HG03039 (cell line): ENCODE results near the gene KIF2A.
A peak's percentile ranks its signal among the peaks of the same experiment; 100 is the strongest.
"Not testable (repeated sequence)": the region's sequence is repeated elsewhere in the genome, so short reads cannot be mapped to it uniquely, and the experiment has no call there.

Experiments used
- ATAC-seq: cut with Tn5 transposase; IDR thresholded peaks from one replicate; pipeline ENCODE4 v1.9.1; 2021; ENCODE audit warnings: mild to moderate bottlenecking, moderate library complexity; ENCODE audit not compliant: unreplicated experiment

Gene KIF2A

GRCh38 chr5:62289813-62290212, 16.2 kb upstream of the KIF2A start:
- no peak for ATAC-seq

- ATAC-seq: not testable (repeated sequence)
Observed at GRCh38 chr5:62291829-62292228, 14.2 kb upstream of the KIF2A start.

DNA sequence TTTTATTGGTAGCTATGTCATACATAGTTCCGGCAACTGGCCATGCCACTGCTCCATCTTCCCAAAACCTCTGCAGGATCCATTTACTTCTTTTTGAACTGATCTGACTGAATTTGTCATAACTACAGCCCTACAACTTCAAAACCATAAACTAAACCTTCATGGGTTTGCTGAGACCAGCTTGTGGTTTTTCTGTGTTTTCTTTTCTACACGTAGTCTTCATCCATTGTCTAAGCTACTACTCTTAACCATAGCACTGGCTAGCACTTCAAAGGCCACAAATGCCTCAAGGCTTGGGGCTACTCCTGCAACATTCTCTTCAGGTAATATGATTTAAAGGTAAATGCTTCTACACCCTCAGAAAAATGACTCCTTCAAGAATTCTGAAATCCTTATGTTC, 9.0 kb upstream of the KIF2A start:
- no peak for ATAC-seq

DNA sequence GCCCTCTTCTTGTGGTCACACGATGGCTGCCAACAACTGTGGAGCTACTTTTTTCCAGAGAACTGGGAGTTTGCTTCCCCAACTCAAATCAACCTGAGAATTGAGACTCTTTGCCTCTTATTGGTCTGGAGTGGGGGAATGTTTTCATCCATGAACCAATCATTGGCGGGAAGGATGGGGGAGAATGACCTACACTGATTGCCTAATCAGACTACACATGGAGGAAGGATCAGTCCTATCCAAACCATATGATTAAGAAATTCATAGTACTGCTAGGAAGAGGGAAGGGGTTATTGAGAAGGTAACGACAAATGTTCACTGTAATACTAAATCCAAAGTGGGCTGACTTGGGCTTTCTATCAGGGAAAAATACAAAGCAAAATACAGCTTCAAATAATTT, 7.9 kb upstream of the KIF2A start:
- ATAC-seq: no peak

DNA sequence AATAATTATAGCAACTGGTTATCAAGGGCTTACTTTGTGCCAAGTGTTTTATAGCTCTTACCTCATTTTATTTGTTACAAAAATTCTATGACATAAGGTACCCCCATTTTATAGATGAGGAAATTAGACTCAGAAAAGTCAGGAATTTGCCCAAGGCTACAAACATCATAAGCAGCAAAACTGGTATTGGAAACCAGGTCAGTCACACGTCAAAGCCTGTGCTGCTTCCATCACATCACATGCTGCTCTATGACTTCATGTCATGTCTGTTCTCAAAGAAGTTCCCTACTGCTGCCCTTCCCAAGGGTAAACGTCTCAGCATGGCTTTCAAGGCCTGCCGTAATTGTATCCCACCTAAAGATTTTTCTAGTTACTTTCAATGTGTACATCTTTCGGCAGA, 6.9 kb upstream of the KIF2A start:
- ATAC-seq: no peak

DNA sequence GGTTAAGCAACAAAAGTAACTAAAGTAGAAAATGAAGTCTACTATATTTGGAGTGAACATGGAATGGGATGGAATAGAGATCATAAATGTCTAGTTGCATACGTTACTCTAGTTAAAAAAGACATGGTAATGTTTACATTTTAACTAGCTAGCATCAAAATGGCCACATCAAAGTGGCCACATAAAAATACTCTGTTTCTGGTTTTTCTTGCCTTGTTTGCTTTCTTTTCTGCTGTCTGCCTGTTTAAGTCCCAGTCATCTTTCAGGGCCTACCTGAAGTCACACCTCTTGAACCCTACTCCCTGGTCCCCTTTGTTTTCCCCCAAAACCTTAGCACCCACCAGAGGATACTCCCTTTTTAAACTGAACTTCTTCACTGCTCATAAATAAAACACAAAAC, 6.4 kb upstream of the KIF2A start:
- ATAC-seq: no peak

DNA sequence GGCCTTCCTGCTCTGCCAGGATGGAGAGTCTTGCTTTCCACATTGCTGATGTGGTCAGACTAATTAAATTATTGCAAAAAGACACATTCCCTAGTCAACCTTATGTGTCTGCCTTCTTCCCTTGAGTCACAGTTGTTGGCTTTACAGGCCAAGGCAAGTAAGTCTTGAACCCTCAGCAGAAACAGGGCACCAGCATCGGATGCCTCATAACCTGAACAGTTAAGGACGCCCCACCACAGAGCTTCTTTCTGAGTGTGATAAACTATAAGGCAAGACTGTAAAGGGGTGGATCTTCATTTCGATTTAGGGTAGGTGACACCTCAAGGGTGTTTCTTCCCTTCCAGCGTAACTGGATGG, 670 bp upstream of the KIF2A start:
- ATAC-seq: no peak

GRCh38 chr5:62306323-62306895, 403 bp downstream of the KIF2A start:
- peak; percentile 39 for ATAC-seq

GRCh38 chr5:62306896-62307689, 1.1 kb downstream of the KIF2A start:
- peak; percentile 0 for ATAC-seq

GRCh38 chr5:62308439-62308838, 2.4 kb downstream of the KIF2A start:
- ATAC-seq: no peak

DNA sequence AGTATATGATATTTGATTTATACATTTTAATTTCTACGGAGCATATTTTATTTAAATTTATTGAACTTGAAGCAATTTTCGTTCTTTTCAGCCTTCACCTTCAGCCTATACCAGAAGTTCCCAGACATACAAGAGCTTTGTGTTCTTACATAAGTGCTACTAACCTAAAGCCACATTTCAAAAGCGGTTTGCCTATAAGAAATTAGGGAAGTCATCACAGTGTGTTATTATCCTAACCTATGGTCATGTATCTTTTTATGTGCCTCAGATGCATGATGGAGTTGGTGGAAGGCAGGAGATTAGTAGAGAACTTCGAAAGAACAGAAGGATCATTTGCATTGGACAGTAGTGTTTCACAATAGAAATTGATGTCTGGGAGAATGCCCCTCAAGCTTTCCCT, 3.1 kb downstream of the KIF2A start:
- no peak for ATAC-seq

GRCh38 chr5:62310426-62311143, 4.6 kb downstream of the KIF2A start:
- ATAC-seq: no peak

DNA sequence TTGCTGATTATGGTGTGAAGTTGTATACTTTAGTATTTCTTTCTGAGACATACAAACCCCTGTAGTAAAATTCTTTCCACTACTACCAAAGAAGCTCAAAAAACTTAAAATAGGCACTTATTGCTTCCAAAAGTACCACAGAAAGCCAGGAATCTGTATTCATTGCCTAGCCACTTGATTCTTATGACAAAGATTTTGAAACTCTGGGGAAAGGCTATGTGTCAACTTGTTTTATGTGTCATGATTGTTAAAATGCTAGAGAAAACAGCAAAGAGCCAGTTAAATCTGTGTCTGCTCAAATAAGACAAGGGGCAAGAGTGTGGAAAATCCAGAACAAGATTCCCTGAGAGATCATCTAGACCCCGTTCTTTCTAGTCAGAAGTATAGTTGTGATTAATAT, 6.0 kb downstream of the KIF2A start:
- no peak for ATAC-seq

DNA sequence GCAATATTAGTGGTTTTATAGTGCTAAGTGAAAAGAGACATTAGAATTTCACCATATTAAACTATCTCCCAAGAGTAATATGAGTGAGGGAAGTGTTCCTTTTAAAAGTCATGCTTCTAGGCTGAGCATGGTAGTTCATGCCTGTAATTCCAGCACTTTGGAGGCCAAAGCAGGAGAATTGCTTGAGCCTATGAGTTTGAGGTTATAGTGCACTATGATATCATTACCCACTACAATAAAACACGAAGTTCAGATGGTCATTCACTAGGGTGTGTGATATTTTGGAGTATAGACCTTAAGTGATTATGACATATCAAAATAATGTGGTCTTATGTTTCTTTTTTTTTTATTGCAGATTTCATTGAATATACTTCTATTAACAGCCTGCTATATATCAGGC, 6.7 kb downstream of the KIF2A start:
- no peak for ATAC-seq

GRCh38 chr5:62314213-62314830, 8.3 kb downstream of the KIF2A start:
- ATAC-seq: no peak

DNA sequence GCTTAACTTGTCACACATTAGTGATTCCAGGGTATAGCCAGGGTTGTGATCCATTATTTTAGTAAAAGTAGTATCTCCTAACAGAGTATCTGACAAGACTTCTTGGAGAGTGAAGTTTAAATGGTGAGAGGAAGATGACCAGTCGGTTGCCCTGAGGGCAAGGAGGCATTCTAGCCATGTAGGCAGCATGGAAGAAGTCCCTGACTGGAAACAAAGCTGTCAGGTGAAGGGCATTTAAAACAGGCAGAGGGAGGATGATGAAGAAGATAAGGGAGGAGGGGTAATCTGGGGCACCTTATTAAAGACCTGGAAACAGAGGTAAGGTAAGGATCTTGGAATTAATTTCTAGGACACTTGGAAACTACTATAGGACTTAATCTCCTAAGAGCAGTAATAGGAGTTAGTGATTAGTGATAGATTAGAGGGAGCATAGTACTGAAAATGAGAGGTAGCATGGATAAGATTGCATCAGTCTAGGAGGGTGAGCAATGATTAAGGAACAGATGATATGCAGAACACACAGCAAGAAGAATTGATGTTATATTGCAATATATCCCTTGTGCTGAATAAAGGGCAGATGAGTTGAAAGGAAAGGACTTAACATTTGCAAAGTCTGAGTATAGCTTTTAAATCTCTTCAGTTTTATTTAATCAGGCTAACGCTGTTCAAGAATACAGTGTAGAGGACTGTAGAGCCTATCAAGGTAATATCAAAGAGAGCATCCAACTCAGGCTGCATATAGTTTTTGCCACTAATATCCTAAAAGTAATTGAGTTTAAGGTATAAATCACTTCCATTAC, 9.6 kb downstream of the KIF2A start:
- ATAC-seq: no peak

DNA sequence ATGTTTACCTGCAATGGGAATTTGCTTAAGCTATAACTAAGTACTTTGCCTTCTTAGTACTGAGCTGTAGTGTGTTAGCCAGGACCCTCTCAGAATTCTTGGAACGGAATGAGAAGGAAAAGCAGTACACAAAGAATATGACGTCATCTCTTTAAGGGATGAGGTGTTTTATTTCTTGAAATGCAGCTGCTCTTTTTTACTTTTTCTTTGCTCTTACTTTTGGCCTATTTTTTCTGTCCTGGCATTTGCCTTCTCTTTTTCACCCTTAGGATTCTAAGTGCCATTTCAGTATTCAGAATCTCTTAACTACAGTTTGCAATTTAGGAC, 10.1 kb downstream of the KIF2A start:
- ATAC-seq: no peak

DNA sequence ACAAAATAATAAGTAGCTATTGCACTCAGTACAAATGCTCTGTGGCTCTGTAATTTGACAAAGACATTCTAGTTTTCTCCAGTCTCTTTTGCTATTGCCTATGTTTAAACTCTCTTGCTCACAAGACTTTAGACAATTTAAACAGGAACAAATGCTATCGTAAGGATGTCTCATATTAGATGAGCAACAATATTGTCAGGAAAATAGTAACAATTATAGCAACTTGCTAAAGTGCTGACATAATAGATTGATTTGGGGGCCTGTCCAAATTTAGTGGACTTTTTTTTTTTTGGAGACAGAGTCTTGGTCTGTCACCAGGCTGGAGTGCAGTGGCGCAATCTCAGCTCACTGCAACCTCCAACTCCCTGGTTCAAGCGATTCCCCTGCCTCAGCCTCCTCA, 11.8 kb downstream of the KIF2A start:
- no peak for ATAC-seq

DNA sequence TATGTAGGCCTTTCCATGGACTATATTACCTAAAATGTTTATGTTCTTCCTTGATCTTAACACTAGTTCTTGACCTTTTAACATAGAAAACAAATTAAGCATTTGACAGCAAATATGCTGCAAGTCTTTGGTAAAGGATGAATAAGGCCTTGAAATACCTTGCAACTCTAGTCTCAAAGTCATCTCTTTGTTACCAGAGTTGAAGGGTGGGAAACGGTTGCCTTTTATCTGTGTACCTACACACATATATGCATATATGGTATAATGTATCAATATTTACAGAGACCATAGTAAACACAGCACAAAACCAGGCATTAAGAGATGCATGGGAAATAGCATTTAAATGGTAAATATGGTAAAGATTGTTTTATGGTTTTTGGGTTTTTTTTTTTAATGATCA, 16.5 kb downstream of the KIF2A start:
- ATAC-seq: no peak

DNA sequence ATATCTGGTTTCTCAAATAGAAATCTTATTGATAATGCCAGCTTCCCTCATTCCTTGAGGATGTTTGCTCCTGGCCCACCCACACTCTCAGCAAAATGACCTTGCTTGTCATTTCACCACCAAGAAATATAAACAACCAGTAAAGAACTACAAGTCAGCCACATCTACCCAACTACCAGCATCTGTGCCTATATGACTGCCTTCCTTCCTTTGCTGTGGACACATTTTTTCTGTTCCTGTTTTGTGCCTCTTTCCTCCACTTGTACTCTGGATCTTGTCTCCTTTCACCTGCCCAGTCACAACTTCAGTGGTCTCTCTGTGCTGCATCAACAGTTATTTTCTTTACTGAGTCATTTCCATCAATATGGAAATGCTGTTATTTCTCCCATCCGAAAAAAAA, 20.3 kb downstream of the KIF2A start:
- peak; percentile 58 for ATAC-seq

- no peak for ATAC-seq
Observed at GRCh38 chr5:62326702-62327101, 20.7 kb downstream of the KIF2A start.
